K562 (cell line): ENCODE measurements around the gene TSR3. TPM values are rescaled to one million over a fixed set of nuclear protein-coding genes. Genes with fewer than 3 reads are reported as not detected.

Experiments used
- ATAC-seq: fragments of 200-7000 bp; cut with Tn5 transposase; 3 replicates; pipeline ENCODE4 v1.9.1; 2020; ENCODE audit warnings: moderate library complexity
- BruUV-seq: library from RNA; stranded (reverse); fragments of 400-500 nt; replicated peaks from 2 replicates; lab custom pipeline; 2021; lab: Mats Ljungman, UMichigan
- CTCF ChIA-PET: fragments of 300-600 bp; formaldehyde crosslinking; extraction: SDS; loops from one replicate; lab custom pipeline; 2021; ENCODE audit warnings: low intra/inter-chr PET ratio; lab: Yijun Ruan, JAX
- POLR2A ChIA-PET: fragments of 300-600, 350-650 bp; sonication (Branson Sonifier 250); formaldehyde crosslinking; extraction: SDS; loops from one replicate; lab custom pipeline; 2021; ENCODE audit warnings: antibody characterized with exemption, inconsistent platforms; lab: Yijun Ruan, JAX
- DNase-seq, 4 experiments: peaks; one replicate each; pipeline versions ENCODE4 v3.0.0 to v3.0.0-alpha.2; 2011 to 2018; ENCODE audit warnings: low spot score in 3 of 4, mixed read lengths in 3 of 4; ENCODE audit errors: extremely low read depth in 1 of 4
- FAIRE-seq: peaks from 2 replicates; lab custom pipeline; 2011; peaks lifted over from hg19 to GRCh38; lab: Jason Lieb, UNC
- H2AFZ ChIP-seq: 2 replicates; pipeline ENCODE4 v1.6.0; 2011; ENCODE audit warnings: low read depth, low read length, control low read depth, inconsistent platforms
- H3K27ac ChIP-seq: fragments of 200-600 bp; 3 replicates; pipeline ENCODE4 v1.8.0; 2011; ENCODE audit warnings: low read depth, mild to moderate bottlenecking, control low read depth, inconsistent platforms, low read length, moderate library complexity, mixed read lengths; ENCODE audit errors: extremely low read depth
- H3K27me3 ChIP-seq, 2 experiments: fragments of 300-600 bp in 1 of 2; 2 replicates in 1 of 2; 3 replicates in 1 of 2; pipeline versions ENCODE4 v1.6.0 to v1.8.0; 2011; ENCODE audit warnings: inconsistent platforms in 2 of 2, low read length in 2 of 2, mild to moderate bottlenecking in 1 of 2, mixed read lengths in 1 of 2, moderate library complexity in 1 of 2; ENCODE audit not compliant: control insufficient read depth in 2 of 2, insufficient read depth in 2 of 2
- H3K36me3 ChIP-seq: fragments of 300-600 bp; 3 replicates; pipeline ENCODE4 v1.8.0; 2011; ENCODE audit warnings: mild to moderate bottlenecking, low read length, inconsistent platforms; ENCODE audit not compliant: control insufficient read depth, insufficient read depth
- H3K4me1 ChIP-seq, 2 experiments: fragments of 200-600 bp in 1 of 2; replicated peaks in 1 of 2; 2 replicates in 1 of 2; 3 replicates in 1 of 2; pipeline versions ENCODE4 v1.5.1 to v1.8.0; 2011; ENCODE audit warnings: inconsistent platforms in 2 of 2, low read length in 2 of 2, mild to moderate bottlenecking in 1 of 2, mixed read lengths in 1 of 2, moderate library complexity in 1 of 2; ENCODE audit not compliant: control insufficient read depth in 2 of 2, insufficient read depth in 2 of 2
- H3K4me2 ChIP-seq: 2 replicates; pipeline ENCODE4 v1.6.1; 2011; ENCODE audit warnings: low read length, control low read depth, inconsistent platforms, mixed read lengths; ENCODE audit not compliant: insufficient read depth
- H3K4me3 ChIP-seq: fragments of 200-600 bp; sonication (generic), shearing (Covaris generic); 2 replicates; pipeline ENCODE4 v1.5.1; 2016; ENCODE audit warnings: control low read depth, inconsistent platforms
- H3K79me2 ChIP-seq: fragments of 200-600 bp; 3 replicates; pipeline ENCODE4 v1.8.0; 2011; ENCODE audit warnings: low read length, inconsistent platforms; ENCODE audit not compliant: control insufficient read depth, insufficient read depth
- H3K9ac ChIP-seq, 2 experiments: 2 replicates each; pipeline versions ENCODE4 v1.6.0 to v1.6.1; 2011; ENCODE audit warnings: low read depth in 2 of 2, low read length in 2 of 2, control low read depth in 1 of 2, inconsistent platforms in 1 of 2, mild to moderate bottlenecking in 1 of 2, mixed read lengths in 1 of 2; ENCODE audit not compliant: insufficient read depth in 1 of 2
- H3K9me1 ChIP-seq: one replicate; pipeline ENCODE4 v1.6.0; 2011; ENCODE audit warnings: inconsistent platforms, mild to moderate bottlenecking, low read length, moderate library complexity; ENCODE audit not compliant: control insufficient read depth, insufficient read depth
- H3K9me3 ChIP-seq: replicated peaks from 2 replicates; pipeline ENCODE4 v1.5.1; 2011; ENCODE audit warnings: low read depth, low read length, inconsistent platforms; ENCODE audit not compliant: control insufficient read depth, insufficient read depth
- H4K20me1 ChIP-seq: replicated peaks from 2 replicates; pipeline ENCODE4 v1.6.1; 2011; ENCODE audit warnings: low read length, inconsistent platforms, mixed read lengths; ENCODE audit not compliant: control insufficient read depth, insufficient read depth
- CCNT2 ChIP-seq: IDR thresholded peaks from 2 replicates; pipeline ENCODE4 v1.6.1; 2011; ENCODE audit warnings: borderline replicate concordance, low read depth, mild to moderate bottlenecking, moderate library complexity, mixed read lengths, low read length; ENCODE audit not compliant: insufficient read length; ENCODE audit errors: extremely low read depth
- GTF3C2 ChIP-seq: IDR thresholded peaks from 3 replicates; pipeline ENCODE4 v1.6.1; 2011; ENCODE audit warnings: borderline replicate concordance, mild to moderate bottlenecking, moderate library complexity; ENCODE audit not compliant: insufficient read length; ENCODE audit errors: extremely low read depth
- NUFIP1 ChIP-seq: fragments of 450-650 bp; IDR thresholded peaks from 2 replicates; pipeline ENCODE4 v1.6.1; 2018; ENCODE audit not compliant: partially characterized antibody
- RHOXF2B ChIP-seq: fragments of 250-450 bp; sonication (Bioruptor Pico); conservative IDR thresholded peaks from 2 replicates; pipeline ENCODE4 v1.5.1; 2021
- SMARCA4 ChIP-seq: fragments of 450-650 bp; IDR thresholded peaks from 2 replicates; pipeline ENCODE4 v1.6.1; 2016
- SNAPC5 ChIP-seq: fragments of 250-450 bp; sonication (Bioruptor Pico); IDR thresholded peaks from 2 replicates; pipeline ENCODE4 v1.8.0; 2021; ENCODE audit warnings: moderate library complexity, mild to moderate bottlenecking, inconsistent platforms
- ZNF263 ChIP-seq: sonication (generic); formaldehyde crosslinking; IDR thresholded peaks from 2 replicates; pipeline ENCODE4 v1.8.0; 2022; ENCODE audit warnings: mild to moderate bottlenecking, missing genetic modification reagents, borderline replicate concordance
- WGBS: fragments of 100-300 bp; shearing (Covaris generic); methylation state at CpG from one replicate; pipeline ENCODE4 v1.1.6; 2016; ENCODE audit warnings: low coverage, mixed read lengths; ENCODE audit not compliant: insufficient coverage; ENCODE audit errors: missing lambda C conversion rate; 5-methylcytosine and 5-hydroxymethylcytosine counted together
- in situ Hi-C: fragments of 300-500 bp; cut with MboI; formaldehyde crosslinking; loops from 4 replicates; pipeline ENCODE4 v1.15.0; 2018; ENCODE audit warnings: inconsistent platforms, mixed read lengths
- intact Hi-C: fragments of 100-400 bp; cut with micrococcal nuclease; formaldehyde crosslinking; loops from 2 replicates; pipeline ENCODE4 v1.14.2; 2022
- polyA plus RNA-seq, 8 experiments: library from polyadenylated mRNA; depleted of rRNA in 4 of 8; stranded (reverse) in 5 of 8; unstranded in 3 of 8; fragments of >200 nt; fragmentation: Nextera tagmentation in 2 of 8; fragmentation: Illumina TruSeq in 1 of 8; extraction: Ambion mirVana in 2 of 8; extraction: Trizol in 1 of 8; gene quantifications; 2 replicates each; pipeline versions ENCODE4 v1.2.1 to v1.2.3, GENCODE V29; 2011 to 2014; ENCODE audit warnings: inconsistent platforms in 1 of 8, missing spikeins in 1 of 8
- total RNA-seq, 7 experiments: library from RNA; depleted of rRNA in 6 of 7; stranded (reverse); fragments of >200 nt in 6 of 7; fragmentation: Illumina TruSeq in 2 of 7; extraction: Trizol in 2 of 7; gene quantifications; 2 replicates each; pipeline versions ENCODE4 v1.2.1 to v1.2.3, GENCODE V29; 2011 to 2021; ENCODE audit warnings: low replicate concordance in 1 of 7

TSR3 gene
- total and polyA plus RNA-seq, 9 of the 15 experiments (the other 6 are each of a cell fraction or from before 2014, with no cell fraction given), result 1.5 to 74.8 (median 16.5) TPM

GRCh38 chr16:1325261-1325660 is 26.4 kb downstream of the TSR3 start:
- ATAC-seq, result peak; percentile 9; the same call in 1 of the 3 replicates
- BruUV-seq, result no TSS peak
- H3K27ac ChIP-seq, result no peak overlapping the region
- POLR2A ChIA-PET, result interaction anchor here (2.2 kb wide), 1 partner anchor 9 kb away, joined by 8 read pairs; no protein-coding TSS in a partner anchor
- DNase-seq, result no peak
- intact Hi-C loops (no loop called here), in situ Hi-C loops (no loop called here)
- no peak for FAIRE-seq
- peaks cover 44% of the 10 kb centered on the region for H3K36me3 ChIP-seq
- H3K9me3 ChIP-seq, result 0 out of 2 replicates have a peak, but pooled peaks cover under 1% of the 10 kb centered on the region
- H3K4me2 ChIP-seq, result no peak overlapping the region
- no peaks in the 10 kb centered on the region for H3K27me3 ChIP-seq
- WGBS, result 88% methylated on average over 11 of the region's 15 CpGs
- no peaks in the 10 kb centered on the region for H4K20me1 ChIP-seq
- H3K4me3 ChIP-seq, result no peak overlapping the region
- TF ChIP-seq SMARCA4 (no peak), NUFIP1 (no peak), ZNF263 (CRISPR knock-in tag) (no peak), GTF3C2 (no peak), SNAPC5 (no peak), CCNT2 (no peak), RHOXF2B (CRISPR knock-in tag) (no peak)
- CTCF ChIA-PET, result no interaction called here
- no peaks in the 10 kb centered on the region for H3K79me2 ChIP-seq
- H3K4me1 ChIP-seq, result peaks cover 0 to 37% of the 10 kb centered on the region in 2 experiments; a peak in 2 of 5 replicates
- H2AFZ ChIP-seq, result no peak overlapping the region
- H3K9me1 ChIP-seq, result no peaks in the 10 kb centered on the region
- H3K9ac ChIP-seq, result no peak overlapping the region
